HG03280 (cell line): ENCODE data around the gene KCNAB1.
"Not testable (repeated sequence)": the region's sequence is repeated elsewhere in the genome, so short reads cannot be mapped to it uniquely, and the experiment has no call there.

Experiments
- ATAC-seq: cut with Tn5 transposase; IDR thresholded peaks from one replicate; pipeline ENCODE4 v1.9.1; 2021; ENCODE audit warnings: mild to moderate bottlenecking, moderate library complexity; ENCODE audit not compliant: unreplicated experiment

KCNAB1 gene

DNA sequence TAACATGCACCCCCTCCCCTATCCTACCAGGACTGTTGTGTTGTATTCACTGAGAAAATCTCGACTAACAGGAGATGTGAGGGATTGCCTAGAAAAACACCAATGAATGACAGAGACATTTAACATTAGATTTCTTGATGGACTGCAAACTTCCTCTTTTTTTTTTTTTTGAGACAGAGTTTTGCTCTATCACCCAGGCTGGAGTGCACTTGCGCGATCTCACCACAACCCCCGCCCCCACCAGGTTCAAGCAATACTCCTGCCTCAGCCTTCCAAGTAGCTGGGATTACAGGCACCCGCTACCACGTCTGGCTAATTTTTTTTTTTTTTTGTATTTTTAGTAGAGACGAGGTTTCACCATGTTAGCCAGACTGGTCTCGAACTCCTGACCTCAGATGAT is 17.0 kb downstream of the KCNAB1 start:
- ATAC-seq: not testable (repeated sequence)

DNA sequence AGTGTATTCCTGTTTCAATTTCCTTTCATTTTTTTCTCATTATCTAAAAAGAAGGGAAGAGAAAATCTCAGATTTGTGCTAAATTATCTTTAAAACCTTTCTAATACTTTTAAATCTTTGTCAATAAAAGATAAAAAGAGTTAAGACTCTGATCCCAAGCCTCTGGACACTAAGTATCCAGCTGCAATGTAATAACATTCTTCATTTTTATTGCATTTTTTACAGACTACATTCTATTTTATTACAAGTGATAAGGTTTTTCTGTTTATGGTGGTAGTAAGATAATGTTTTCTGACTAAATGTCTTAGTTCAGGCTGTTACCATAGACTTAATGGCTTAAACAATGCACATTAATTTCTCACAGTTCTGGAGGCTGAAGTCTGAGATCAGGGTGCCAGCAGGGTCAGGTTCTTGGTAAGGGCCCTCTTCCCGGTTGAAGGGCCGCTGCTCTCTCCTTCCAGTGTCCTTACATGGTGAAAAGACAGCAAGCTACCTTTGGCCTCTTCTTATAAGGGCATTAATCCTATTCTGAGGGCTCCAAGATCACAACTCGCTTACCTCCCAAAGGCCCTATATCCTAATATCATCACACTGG is 19.7 kb downstream of the KCNAB1 start:
- ATAC-seq: no peak

- ATAC-seq: no peak
Observed at GRCh38 chr3:156142702-156143101, 22.3 kb downstream of the KCNAB1 start.

- ATAC-seq: no peak
Observed at GRCh38 chr3:156143136-156143535, 22.8 kb downstream of the KCNAB1 start.

- no peak for ATAC-seq
Observed at GRCh38 chr3:156144060-156144459, 23.7 kb downstream of the KCNAB1 start.

GRCh38 chr3:156145866-156146265 is 25.5 kb downstream of the KCNAB1 start:
- ATAC-seq: no peak

- ATAC-seq: no peak
Observed at GRCh38 chr3:156148345-156148945, 28.1 kb downstream of the KCNAB1 start.

GRCh38 chr3:156148946-156149381 is 28.6 kb downstream of the KCNAB1 start:
- ATAC-seq: no peak

DNA sequence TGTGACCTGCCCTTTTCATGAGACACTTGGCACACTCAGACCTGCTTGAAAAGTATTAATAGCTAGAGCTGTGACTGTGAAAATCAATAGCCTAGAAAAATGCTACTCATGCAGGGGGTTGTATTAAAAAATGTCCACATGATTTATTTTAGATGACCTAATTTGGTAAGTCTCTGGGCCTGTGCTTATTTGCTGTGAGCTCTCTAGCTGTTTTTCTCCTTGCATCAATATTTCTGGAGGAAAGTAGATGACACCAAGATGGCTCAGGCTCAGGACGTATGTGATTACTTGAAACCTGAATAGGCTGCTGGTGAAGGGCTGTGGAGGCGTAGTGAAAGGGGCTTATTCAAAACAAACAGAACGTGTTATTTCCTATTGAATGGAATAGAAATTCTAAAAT is 29.5 kb downstream of the KCNAB1 start:
- ATAC-seq: no peak

DNA sequence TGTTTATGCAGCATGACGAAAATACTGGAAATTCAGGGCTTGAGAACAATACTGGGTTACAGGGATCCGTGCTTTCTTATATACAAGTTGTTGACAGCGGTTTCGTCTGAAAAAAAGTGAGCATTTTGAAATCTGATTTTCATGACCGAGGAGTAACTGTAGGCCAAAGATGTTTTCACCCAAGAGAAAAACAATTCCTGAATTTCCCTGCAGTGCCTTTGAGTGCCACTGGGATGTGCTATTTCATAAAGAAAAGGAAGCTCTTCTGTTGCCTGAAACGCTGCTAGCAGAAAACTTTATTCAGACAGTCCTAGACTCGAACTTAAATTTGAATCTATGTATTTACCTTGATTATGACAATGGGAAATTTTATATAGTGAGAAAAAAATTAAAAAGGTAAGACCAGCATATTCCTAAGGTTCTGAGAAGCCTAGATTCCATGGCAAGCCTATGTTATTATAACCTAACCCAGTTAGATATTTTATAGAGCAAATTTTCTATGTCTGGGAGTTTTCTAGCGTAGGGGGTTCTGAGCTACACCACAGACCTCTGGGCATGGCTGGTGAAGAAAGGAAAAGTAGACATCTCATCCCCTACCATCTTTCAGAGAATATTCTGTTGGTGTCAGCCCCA is 30.2 kb downstream of the KCNAB1 start:
- ATAC-seq: no peak

GRCh38 chr3:156151824-156152428 is 31.5 kb downstream of the KCNAB1 start:
- no peak for ATAC-seq

DNA sequence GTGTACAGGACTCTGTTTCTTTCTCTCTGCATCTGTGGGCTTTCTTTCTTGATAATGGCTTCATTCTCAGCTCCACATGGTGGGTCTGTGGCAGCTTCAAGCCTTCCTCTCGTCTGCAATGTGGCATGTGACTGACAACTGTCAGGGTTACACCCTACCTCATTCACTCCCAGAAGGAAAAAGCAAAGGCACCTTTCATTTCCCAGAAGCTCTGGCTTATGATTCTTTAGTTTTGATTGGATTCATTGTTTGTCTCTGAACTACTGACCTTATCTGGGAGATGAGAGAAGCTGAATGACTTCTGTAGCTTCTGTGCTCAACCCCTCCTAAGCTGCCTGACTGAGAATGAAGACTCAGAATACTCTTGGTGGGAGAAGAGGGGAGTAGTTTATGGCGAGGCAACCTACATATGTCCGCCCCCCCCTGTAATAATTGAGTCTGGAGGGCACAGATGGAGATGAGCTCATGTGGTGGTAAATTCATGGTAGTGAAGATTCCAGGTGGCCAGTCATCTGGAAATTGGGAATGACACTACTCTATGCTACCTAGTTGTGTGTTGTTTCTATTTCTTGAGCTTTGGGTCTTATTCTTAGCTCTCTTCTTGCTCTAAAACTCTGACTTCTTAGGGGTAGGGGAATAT is 38.4 kb downstream of the KCNAB1 start:
- no peak for ATAC-seq

- ATAC-seq: no peak
Observed at GRCh38 chr3:156160647-156161046, 40.3 kb downstream of the KCNAB1 start.

DNA sequence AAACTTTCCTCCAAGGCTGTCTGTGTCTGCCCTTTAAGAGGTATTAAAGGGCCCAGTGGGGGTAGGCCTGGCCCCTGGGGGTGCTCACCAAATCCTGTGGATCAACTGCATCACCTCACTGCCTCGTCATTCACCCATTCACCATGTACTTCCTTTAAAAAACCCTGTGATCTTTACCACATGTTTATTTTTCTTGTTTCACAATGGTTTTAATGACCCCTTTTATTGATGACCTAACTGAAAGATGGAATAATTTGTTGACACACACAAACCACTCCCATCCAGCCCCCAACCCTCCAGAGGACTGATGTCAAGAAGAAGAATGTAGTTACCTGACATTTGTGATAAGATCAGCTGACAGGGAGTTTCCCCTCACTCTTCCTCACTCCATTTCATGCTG is 40.8 kb downstream of the KCNAB1 start:
- ATAC-seq: no peak

DNA sequence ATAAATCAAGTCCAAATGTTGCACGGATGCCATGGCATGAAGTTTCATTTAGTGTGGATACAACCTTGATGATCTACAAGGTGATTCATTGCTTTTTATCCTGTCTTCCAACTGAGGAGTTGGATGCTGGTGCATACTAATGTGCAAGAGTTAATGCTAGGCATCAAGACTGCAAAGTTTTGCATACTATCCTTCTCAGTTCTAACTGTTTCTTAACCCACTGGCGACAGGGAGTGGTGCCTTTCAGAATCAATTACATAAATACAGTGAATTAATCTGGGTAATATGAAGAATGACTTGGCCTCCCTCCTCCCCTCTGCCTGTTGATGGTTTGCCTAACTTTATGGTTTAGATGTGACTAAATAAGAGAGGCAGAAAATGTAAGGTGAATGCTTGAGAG is 43.5 kb downstream of the KCNAB1 start:
- ATAC-seq: no peak

GRCh38 chr3:156166808-156167207 is 46.4 kb downstream of the KCNAB1 start:
- ATAC-seq: no peak

DNA sequence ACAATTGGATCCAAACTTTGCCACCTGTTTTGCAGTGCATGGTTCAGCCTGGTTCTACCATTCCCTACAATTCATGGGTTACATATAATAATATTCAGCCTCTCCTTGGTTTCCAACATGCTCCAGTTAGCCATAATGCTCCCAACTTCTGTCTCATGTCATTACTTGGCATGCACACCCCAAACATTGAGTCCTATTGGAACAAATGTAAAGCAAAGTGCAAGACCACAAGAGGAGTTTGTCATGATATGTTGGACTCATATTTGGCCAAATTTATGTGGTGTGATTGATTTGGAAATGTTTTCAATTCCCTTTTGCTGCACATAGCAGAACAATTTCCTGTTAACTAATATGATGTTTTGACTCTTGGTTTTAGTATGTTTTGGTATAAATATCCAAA is 50.2 kb downstream of the KCNAB1 start:
- no peak for ATAC-seq

- ATAC-seq: no peak
Observed at GRCh38 chr3:156171281-156172267, 51.2 kb downstream of the KCNAB1 start.

GRCh38 chr3:156172536-156172935 is 52.2 kb downstream of the KCNAB1 start:
- ATAC-seq: no peak

DNA sequence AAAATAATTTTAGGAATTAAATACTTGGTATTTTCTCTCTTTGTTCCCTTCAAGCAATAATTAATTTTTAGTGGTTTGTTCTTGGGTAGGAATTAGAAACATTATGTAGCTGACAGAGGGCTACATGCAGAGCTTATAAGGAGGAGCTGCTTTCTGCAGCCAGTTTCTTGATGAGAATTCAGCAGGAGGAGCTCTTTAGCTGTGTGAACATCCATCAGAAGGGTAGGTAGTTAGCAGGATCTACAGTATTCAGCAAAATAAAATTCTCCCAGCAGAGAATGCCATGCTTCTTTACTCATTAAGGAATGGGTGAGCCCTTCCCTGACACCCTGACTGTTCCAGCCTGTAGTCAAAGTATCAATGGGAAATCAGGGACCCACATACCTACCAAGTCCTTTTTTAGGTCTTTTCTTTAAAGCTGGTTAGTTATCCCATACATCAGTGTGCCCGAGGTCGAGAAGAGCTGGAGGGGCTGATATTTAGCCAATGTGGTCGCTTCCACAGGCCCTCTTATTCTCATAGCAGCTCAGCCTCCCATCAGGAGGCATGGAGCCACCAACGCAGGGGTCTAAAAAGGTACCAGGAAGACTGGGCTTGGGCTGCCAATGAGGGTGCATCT is 54.0 kb downstream of the KCNAB1 start:
- ATAC-seq: no peak
